Thoracic aorta (tissue), 2 donors: ENCODE results near the gene GPHN. TPM values are rescaled to one million over a fixed set of nuclear protein-coding genes. Genes with fewer than 3 reads are reported as not detected.
"Not testable (repeated sequence)": the region's sequence is repeated elsewhere in the genome, so short reads cannot be mapped to it uniquely, and the experiment has no call there.

Source experiments
- ATAC-seq: fragments of 150-250 bp; one replicate; pipeline ENCODE4 v1.8.0; 2017; ENCODE audit warnings: low read depth; ENCODE audit not compliant: insufficient number of reproducible peaks, low FRiP score
- DNase-seq: peaks from one replicate; pipeline ENCODE4 v3.0.0-alpha.2; 2020; ENCODE audit warnings: low spot score
- H3K27ac ChIP-seq, 2 donors: fragments of 200-600 bp; sonication (generic); 1 replicate in 1 of 2; 2 replicates in 1 of 2; pipeline ENCODE4 v1.5.1; 2016; ENCODE audit warnings: mild to moderate bottlenecking in 2 of 2, moderate library complexity in 2 of 2
- H3K27me3 ChIP-seq: fragments of 200-600 bp; sonication (generic); replicated peaks from 2 replicates; pipeline ENCODE4 v1.6.0; 2016; ENCODE audit warnings: mild to moderate bottlenecking; ENCODE audit not compliant: insufficient read depth
- H3K36me3 ChIP-seq: fragments of 200-600 bp; sonication (generic); one replicate; pipeline ENCODE4 v1.5.1; 2016
- H3K4me1 ChIP-seq, 2 donors: fragments of 200-600 bp; sonication (generic); 1 replicate in 1 of 2; 2 replicates in 1 of 2; pipeline versions ENCODE4 v1.5.1 to v1.6.0; 2016; ENCODE audit warnings: low read depth in 2 of 2, mild to moderate bottlenecking in 1 of 2; ENCODE audit not compliant: control insufficient read depth in 1 of 2
- H3K4me3 ChIP-seq: fragments of 200-600 bp; sonication (generic); 2 replicates; pipeline ENCODE4 v1.5.1; 2016; ENCODE audit warnings: mild to moderate bottlenecking
- H3K9me3 ChIP-seq: fragments of 200-600 bp; sonication (generic); 2 replicates; pipeline ENCODE4 v1.5.1; 2016
- total RNA-seq, 2 donors: library from RNA; depleted of rRNA; stranded (reverse); fragments of >200 nt; gene quantifications; one replicate each; pipeline versions ENCODE4 v1.1.0 to v1.2.3, GENCODE V29; 2016
- TF ChIP-seq, protein P1 (sequence below): fragments of 200-600 bp; sonication (generic); IDR thresholded peaks from one replicate; pipeline ENCODE4 v1.5.1; 2019; ENCODE audit warnings: antibody characterized with exemption

The GPHN gene
- total RNA-seq, 2 donors from 2014 or later = 14.0 to 14.2 TPM

DNA sequence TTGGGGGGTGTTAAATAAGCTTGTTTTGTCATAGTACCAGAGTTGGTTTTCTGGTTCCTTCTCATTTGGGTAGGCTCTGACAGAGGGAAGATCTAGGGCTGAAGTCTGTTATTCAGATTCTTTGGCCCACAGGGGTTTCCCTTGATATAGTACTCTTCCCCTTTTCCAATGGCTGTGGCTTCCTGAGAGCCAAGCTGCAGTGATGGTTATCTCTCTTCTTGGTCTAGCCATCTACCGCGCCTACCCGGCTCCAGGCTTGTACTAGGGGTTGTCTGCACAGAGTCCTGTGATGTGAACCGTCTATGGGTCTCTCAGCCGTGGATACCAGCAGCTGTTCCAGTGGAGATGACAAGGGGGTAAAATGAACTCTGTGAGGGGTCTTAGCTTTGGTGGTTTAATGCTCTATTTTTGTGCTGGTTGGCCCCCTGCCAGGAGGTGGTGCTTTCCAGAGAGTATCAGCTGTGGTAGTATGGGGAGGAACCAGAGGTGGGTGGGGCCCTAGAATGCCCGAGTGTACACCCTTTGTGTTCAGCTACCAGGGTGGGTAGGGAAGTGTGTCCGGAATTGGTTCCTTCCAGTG is 209.7 kb downstream of the GPHN start:
- TF ChIP-seq, protein P1, sequence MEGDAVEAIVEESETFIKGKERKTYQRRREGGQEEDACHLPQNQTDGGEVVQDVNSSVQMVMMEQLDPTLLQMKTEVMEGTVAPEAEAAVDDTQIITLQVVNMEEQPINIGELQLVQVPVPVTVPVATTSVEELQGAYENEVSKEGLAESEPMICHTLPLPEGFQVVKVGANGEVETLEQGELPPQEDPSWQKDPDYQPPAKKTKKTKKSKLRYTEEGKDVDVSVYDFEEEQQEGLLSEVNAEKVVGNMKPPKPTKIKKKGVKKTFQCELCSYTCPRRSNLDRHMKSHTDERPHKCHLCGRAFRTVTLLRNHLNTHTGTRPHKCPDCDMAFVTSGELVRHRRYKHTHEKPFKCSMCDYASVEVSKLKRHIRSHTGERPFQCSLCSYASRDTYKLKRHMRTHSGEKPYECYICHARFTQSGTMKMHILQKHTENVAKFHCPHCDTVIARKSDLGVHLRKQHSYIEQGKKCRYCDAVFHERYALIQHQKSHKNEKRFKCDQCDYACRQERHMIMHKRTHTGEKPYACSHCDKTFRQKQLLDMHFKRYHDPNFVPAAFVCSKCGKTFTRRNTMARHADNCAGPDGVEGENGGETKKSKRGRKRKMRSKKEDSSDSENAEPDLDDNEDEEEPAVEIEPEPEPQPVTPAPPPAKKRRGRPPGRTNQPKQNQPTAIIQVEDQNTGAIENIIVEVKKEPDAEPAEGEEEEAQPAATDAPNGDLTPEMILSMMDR = no peak
- ATAC-seq (no peak), DNase-seq (no peak)
- no peak overlapping the region for H3K4me3 ChIP-seq
- peaks cover 3% of the 10 kb centered on the region for H3K9me3 ChIP-seq
- no peaks in the 10 kb centered on the region for H3K36me3 ChIP-seq
- no peaks in the 10 kb centered on the region for H3K4me1 ChIP-seq
- no peaks in the 10 kb centered on the region for H3K27me3 ChIP-seq
- H3K27ac ChIP-seq = no peak overlapping the region

DNA sequence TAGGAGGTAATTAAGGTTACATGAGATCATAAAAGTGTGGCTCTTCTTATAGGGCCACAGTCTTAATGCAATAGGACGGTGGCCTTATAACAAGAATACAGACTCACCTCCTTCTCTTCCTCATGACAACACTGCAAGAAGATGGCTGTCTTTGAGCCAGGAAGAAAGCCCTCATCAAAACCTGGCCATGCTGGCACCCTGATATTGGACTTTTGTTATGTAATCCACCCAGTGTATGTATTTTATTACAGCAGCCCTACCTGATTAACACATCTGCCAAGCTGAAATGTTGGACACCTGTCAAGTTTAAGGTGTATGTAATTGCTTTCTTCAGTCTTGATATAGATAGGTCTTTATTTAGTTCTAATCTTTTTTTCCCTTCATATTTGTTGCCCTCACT is 217.0 kb downstream of the GPHN start:
- no peak overlapping the region for H3K4me3 ChIP-seq

DNA sequence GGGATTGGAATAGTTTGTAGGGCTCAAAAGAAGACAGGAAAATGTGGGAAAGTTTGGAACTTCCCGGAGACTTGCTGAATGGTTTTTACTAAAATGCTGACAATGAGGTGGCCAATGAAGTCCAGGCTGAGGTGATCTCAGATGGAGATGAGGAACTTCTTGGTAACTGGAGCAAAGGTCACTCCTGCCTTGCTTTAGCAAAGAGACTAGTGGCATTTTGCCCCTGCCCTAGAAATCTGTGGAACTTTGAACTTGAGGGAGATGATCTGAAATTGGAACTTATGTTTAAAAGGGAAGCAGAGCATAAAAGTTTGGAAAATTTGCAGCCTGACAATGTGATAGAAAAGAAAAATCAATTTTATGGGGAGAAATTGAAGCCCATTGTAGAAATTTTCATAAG is 223.4 kb downstream of the GPHN start:
- H3K4me1 ChIP-seq, H3K36me3 ChIP-seq, H3K27me3 ChIP-seq, H3K9me3 ChIP-seq, ATAC-seq, H3K27ac ChIP-seq, DNase-seq, H3K4me3 ChIP-seq: not testable (repeated sequence)

More for the DNA sequence above, 217.0 kb downstream of the GPHN start:
- Histone ChIP-seq H3K27ac (no peak overlapping the region), H3K4me1 (no peaks in the 10 kb centered on the region), H3K27me3 (no peaks in the 10 kb centered on the region), H3K36me3 (no peaks in the 10 kb centered on the region), H3K9me3 (peaks cover 8% of the 10 kb centered on the region)
- TF ChIP-seq, protein P1 = no peak
- ATAC-seq (no peak), DNase-seq (no peak)

DNA sequence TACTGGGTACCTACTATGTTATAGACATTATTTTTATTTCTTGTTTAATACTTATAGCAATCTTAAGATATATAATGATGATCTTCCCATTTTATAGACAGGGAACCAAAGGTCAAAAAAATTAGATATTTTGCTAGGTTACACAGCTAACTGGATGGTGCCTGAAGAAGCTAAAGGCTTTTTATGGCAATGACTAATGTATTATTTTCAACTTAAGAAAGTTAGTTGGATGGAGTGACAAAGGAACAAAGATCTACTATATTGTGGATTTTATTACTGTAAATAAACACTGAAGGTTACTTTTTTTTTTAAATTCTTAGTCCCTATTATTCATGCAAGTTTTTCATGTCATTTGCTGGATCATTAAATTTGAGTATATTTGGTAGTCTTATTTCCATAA is 227.9 kb downstream of the GPHN start:
- TF ChIP-seq, protein P1 = no peak
- Histone ChIP-seq H3K36me3 (no peaks in the 10 kb centered on the region), H3K27me3 (no peaks in the 10 kb centered on the region), H3K27ac (no peak overlapping the region), H3K4me1 (peaks cover 0 to 7% of the 10 kb centered on the region in 2 donors), H3K9me3 (peaks cover 7% of the 10 kb centered on the region), H3K4me3 (no peak overlapping the region)
- no peak for ATAC-seq
- no peak for DNase-seq

DNA sequence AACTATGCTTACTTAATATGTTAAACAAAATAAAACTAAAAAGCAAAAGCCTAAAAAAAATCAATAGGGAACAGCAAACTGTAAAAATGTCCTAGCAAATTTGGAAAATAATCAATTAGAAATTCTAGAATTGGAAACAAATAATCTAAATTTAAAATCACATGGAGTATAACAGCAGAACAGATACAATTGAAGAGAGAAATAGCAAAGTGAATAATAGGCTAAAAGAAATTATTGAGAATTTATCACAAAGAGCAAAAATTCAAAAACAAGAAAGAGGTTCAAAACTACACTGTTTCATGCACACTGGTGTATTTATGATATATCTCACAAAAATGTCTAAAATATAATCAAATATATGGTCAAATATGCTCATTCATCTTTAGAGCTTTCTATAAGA is 231.9 kb downstream of the GPHN start:
- peaks cover 7% of the 10 kb centered on the region for H3K9me3 ChIP-seq
- H3K27me3 ChIP-seq = no peaks in the 10 kb centered on the region
- H3K4me1 ChIP-seq = peaks cover 0 to 7% of the 10 kb centered on the region in 2 donors
- ATAC-seq = no peak
- H3K36me3 ChIP-seq = no peaks in the 10 kb centered on the region
- TF ChIP-seq, protein P1 = no peak
- no peak overlapping the region for H3K4me3 ChIP-seq
- no peak for DNase-seq
- no peak overlapping the region for H3K27ac ChIP-seq

DNA sequence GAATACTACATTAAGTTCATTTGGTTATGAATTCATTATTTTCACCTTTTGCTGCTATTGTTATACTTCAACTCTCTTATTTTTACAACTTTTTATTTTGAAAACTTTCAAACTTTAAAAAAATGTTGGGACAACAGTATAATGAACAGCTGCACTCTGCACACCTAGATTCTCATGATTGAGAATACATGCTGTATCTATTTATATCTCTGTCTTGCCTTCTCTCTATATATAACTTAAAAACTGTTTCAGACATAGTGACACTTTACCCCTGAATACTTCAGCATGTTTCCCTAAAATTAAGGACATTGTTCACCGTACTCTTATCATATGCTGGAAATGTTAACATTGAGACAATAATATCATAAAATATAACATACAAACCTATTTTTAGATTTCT is 237.1 kb downstream of the GPHN start:
- TF ChIP-seq, protein P1 = no peak
- ATAC-seq = no peak
- no peak for DNase-seq

More for the DNA sequence above, 237.1 kb downstream of the GPHN start:
- Histone ChIP-seq H3K27me3 (no peaks in the 10 kb centered on the region), H3K4me3 (no peak overlapping the region), H3K36me3 (no peaks in the 10 kb centered on the region), H3K9me3 (peaks cover 4% of the 10 kb centered on the region), H3K27ac (no peak overlapping the region), H3K4me1 (peaks cover 0 to under 1% of the 10 kb centered on the region in 2 donors)
